ENCODE data around the gene TBC1D17. TPM values are rescaled to one million over a fixed set of nuclear protein-coding genes. Genes with fewer than 3 reads are reported as not detected.
A peak's percentile ranks its signal among the peaks of the same experiment; 100 is the strongest.

Gene TBC1D17
- total RNA-seq, 2 experiments from 2014 or later = 26.2 to 39.3 TPM

- CTCF ChIA-PET = interaction anchor here (1.1 kb wide), 1 partner anchor 173 kb away, joined by 5 read pairs; no protein-coding TSS in a partner anchor
- DNase-seq (no peak), ATAC-seq (peak; percentile 1)
- Mint-ChIP-seq H3K4me1 (peaks cover 42% of the 10 kb centered on the region), H3K27me3 (peaks cover 18% of the 10 kb centered on the region), H3K36me3 (peaks cover 1% of the 10 kb centered on the region), H3K9me3 (ENCODE audit: low read depth) (peaks cover 2% of the 10 kb centered on the region), H3K27ac (peak overlapping the region; percentile 33), H3K4me3 (peak overlapping the region; percentile 59)
Measured at GRCh38 chr19:49851456-49852259, 25.8 kb upstream of the TBC1D17 start.

- Mint-ChIP-seq H3K9me3 (ENCODE audit: low read depth) (peaks cover 2% of the 10 kb centered on the region), H3K27me3 (peaks cover 14% of the 10 kb centered on the region), H3K27ac (no peak overlapping the region), H3K4me3 (peak overlapping the region; percentile 59), H3K4me1 (peaks cover 38% of the 10 kb centered on the region), H3K36me3 (peaks cover 1% of the 10 kb centered on the region)
- ATAC-seq (no peak), DNase-seq (no peak)
- CTCF ChIA-PET = no interaction called here
Measured at GRCh38 chr19:49852631-49853126, 24.8 kb upstream of the TBC1D17 start.

GRCh38 chr19:49853852-49854377 is 23.6 kb upstream of the TBC1D17 start:
- H3K9me3 Mint-ChIP-seq (ENCODE audit: low read depth) = peaks cover 2% of the 10 kb centered on the region
- H3K27ac Mint-ChIP-seq = no peak overlapping the region
- peaks cover 1% of the 10 kb centered on the region for H3K36me3 Mint-ChIP-seq
- no peak for DNase-seq
- peaks cover 8% of the 10 kb centered on the region for H3K27me3 Mint-ChIP-seq
- peaks cover 26% of the 10 kb centered on the region for H3K4me1 Mint-ChIP-seq
- CTCF ChIA-PET = interaction anchor here (1.2 kb wide), 1 partner anchor 10 kb away, joined by 3 read pairs; no protein-coding TSS in a partner anchor
- ATAC-seq = no peak
- H3K4me3 Mint-ChIP-seq = no peak overlapping the region

GRCh38 chr19:49854378-49855263 is 22.9 kb upstream of the TBC1D17 start:
- ATAC-seq (no peak), DNase-seq (no peak)
- Mint-ChIP-seq H3K27ac (no peak overlapping the region), H3K9me3 (ENCODE audit: low read depth) (no peaks in the 10 kb centered on the region), H3K36me3 (no peaks in the 10 kb centered on the region), H3K27me3 (peaks cover 8% of the 10 kb centered on the region), H3K4me1 (peaks cover 21% of the 10 kb centered on the region), H3K4me3 (no peak overlapping the region)
- CTCF ChIA-PET = interaction anchor here (1.2 kb wide), 1 partner anchor 9 kb away, joined by 3 read pairs; no protein-coding TSS in a partner anchor

GRCh38 chr19:49855277-49855675 is 22.2 kb upstream of the TBC1D17 start:
- ATAC-seq (no peak), DNase-seq (no peak)
- Mint-ChIP-seq H3K27ac (no peak overlapping the region), H3K4me1 (peaks cover 15% of the 10 kb centered on the region), H3K9me3 (ENCODE audit: low read depth) (no peaks in the 10 kb centered on the region), H3K4me3 (no peak overlapping the region), H3K36me3 (peaks cover 2% of the 10 kb centered on the region), H3K27me3 (peaks cover 8% of the 10 kb centered on the region)
- CTCF ChIA-PET = interaction anchor here (1.2 kb wide), 1 partner anchor 8 kb away, joined by 3 read pairs; no protein-coding TSS in a partner anchor

- CTCF ChIA-PET = no interaction called here
- ATAC-seq (no peak), DNase-seq (no peak)
- Mint-ChIP-seq H3K4me3 (no peak overlapping the region), H3K9me3 (ENCODE audit: low read depth) (no peaks in the 10 kb centered on the region), H3K36me3 (peaks cover 4% of the 10 kb centered on the region), H3K27ac (no peak overlapping the region), H3K27me3 (peaks cover 8% of the 10 kb centered on the region), H3K4me1 (peaks cover 14% of the 10 kb centered on the region)
Measured at GRCh38 chr19:49855676-49856573, 21.6 kb upstream of the TBC1D17 start.

- DNase-seq (no peak), ATAC-seq (no peak)
- Mint-ChIP-seq H3K9me3 (ENCODE audit: low read depth) (no peaks in the 10 kb centered on the region), H3K27me3 (peaks cover 8% of the 10 kb centered on the region), H3K36me3 (peaks cover 4% of the 10 kb centered on the region), H3K27ac (no peak overlapping the region), H3K4me3 (no peak overlapping the region), H3K4me1 (peaks cover 14% of the 10 kb centered on the region)
- CTCF ChIA-PET = no interaction called here
Measured at GRCh38 chr19:49856574-49857021, 20.9 kb upstream of the TBC1D17 start.

GRCh38 chr19:49857061-49857837 is 20.3 kb upstream of the TBC1D17 start:
- Mint-ChIP-seq H3K36me3 (peaks cover 4% of the 10 kb centered on the region), H3K27me3 (peaks cover 6% of the 10 kb centered on the region), H3K27ac (no peak overlapping the region), H3K4me3 (no peak overlapping the region), H3K9me3 (ENCODE audit: low read depth) (no peaks in the 10 kb centered on the region), H3K4me1 (peaks cover 9% of the 10 kb centered on the region)
- DNase-seq (no peak), ATAC-seq (no peak)
- CTCF ChIA-PET = no interaction called here

- ATAC-seq = no peak
- DNase-seq = no peak
- H3K4me3 Mint-ChIP-seq = no peak overlapping the region
- CTCF ChIA-PET = no interaction called here
- H3K9me3 Mint-ChIP-seq (ENCODE audit: low read depth) = no peaks in the 10 kb centered on the region
- H3K4me1 Mint-ChIP-seq = peaks cover 4% of the 10 kb centered on the region
- H3K27me3 Mint-ChIP-seq = peaks cover under 1% of the 10 kb centered on the region
- no peak overlapping the region for H3K27ac Mint-ChIP-seq
- peaks cover 4% of the 10 kb centered on the region for H3K36me3 Mint-ChIP-seq
Measured at GRCh38 chr19:49857838-49858087, 19.7 kb upstream of the TBC1D17 start.

- CTCF ChIA-PET = no interaction called here
- H3K4me3 Mint-ChIP-seq = no peak overlapping the region
- no peaks in the 10 kb centered on the region for H3K9me3 Mint-ChIP-seq (ENCODE audit: low read depth)
- H3K4me1 Mint-ChIP-seq = peaks cover 3% of the 10 kb centered on the region
- no peak for DNase-seq
- no peak for ATAC-seq
- H3K27me3 Mint-ChIP-seq = no peaks in the 10 kb centered on the region
- no peak overlapping the region for H3K27ac Mint-ChIP-seq
- peaks cover 7% of the 10 kb centered on the region for H3K36me3 Mint-ChIP-seq
Measured at GRCh38 chr19:49858088-49858985, 19.2 kb upstream of the TBC1D17 start.

- H3K27me3 Mint-ChIP-seq = no peaks in the 10 kb centered on the region
- no peak for DNase-seq
- no peaks in the 10 kb centered on the region for H3K9me3 Mint-ChIP-seq (ENCODE audit: low read depth)
- H3K36me3 Mint-ChIP-seq = peaks cover 15% of the 10 kb centered on the region
- H3K4me3 Mint-ChIP-seq = no peak overlapping the region
- ATAC-seq = no peak
- peaks cover 6% of the 10 kb centered on the region for H3K4me1 Mint-ChIP-seq
- H3K27ac Mint-ChIP-seq = no peak overlapping the region
- CTCF ChIA-PET = interaction anchor here (1.0 kb wide), 1 partner anchor 9 kb away, joined by 3 read pairs; no protein-coding TSS in a partner anchor
Measured at GRCh38 chr19:49859682-49860335, 17.7 kb upstream of the TBC1D17 start.
